Stimulated activated CD4-positive, alpha-beta T cell treated with anti-CD3 and anti-CD28 coated beads, Interleukin-15, amount 100 ng/mL, for 1 hour (primary cell): ENCODE results near the gene MRPS10.

Source experiments
- DNase-seq, 2 donors: peaks; one replicate each; pipeline ENCODE4 v3.0.0-alpha.2; 2020; ENCODE audit warnings: low read depth in 1 of 2, low spot score in 1 of 2

The MRPS10 gene

GRCh38 chr6:42217519-42218367 lies at the start of gene MRPS10:
Gene MRPS10 (minus strand): TSS chr6:42217861. CDS start chr6:42217849, 12 bp downstream.
- DNase-seq: peak; percentile 74 to 78

DNA sequence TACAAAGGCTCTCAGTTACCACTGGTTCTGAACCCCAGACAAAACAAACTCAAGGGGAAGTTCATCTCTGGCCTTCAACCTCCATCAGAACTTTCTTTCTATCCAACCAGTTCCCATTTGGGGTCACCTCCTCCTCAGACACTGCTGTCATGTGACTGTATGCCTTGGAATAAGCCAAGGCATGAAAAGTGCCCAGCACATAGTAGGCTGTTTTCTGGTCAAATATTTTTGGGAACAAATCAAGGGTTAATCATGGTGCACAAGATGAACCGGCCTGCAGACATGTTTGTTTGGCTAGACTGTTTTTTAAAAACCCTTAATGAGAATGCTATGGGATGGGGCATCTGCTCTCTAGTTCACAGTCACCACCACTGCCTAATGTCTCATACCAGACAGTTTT lies 48.9 kb upstream of the MRPS10 start:
- no peak for DNase-seq

DNA sequence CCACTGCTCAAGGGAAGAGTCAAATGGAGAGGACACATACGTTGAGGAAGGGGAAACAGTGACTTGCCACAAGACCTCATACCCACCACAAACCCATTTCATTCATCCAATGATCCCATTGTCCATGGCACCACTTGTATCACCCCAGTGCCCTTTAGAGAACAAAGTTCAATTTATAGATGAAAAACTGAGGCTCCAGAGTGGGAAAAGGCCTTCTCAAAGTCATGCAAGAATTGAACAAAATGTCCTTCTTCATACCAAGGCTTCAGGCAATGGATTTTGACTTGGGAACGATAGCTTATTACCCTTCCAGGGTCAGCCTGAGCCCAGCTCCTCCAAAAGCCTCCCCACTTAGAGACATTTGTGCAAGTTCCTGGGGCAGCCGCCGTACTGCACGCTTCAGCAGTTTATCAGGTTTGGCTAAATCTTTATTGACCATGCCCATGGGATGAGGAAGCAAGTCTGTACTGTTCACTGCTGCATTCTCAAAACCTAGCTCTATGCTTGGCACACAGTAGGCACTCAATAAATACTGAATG lies 47.3 kb upstream of the MRPS10 start:
- no peak for DNase-seq

DNA sequence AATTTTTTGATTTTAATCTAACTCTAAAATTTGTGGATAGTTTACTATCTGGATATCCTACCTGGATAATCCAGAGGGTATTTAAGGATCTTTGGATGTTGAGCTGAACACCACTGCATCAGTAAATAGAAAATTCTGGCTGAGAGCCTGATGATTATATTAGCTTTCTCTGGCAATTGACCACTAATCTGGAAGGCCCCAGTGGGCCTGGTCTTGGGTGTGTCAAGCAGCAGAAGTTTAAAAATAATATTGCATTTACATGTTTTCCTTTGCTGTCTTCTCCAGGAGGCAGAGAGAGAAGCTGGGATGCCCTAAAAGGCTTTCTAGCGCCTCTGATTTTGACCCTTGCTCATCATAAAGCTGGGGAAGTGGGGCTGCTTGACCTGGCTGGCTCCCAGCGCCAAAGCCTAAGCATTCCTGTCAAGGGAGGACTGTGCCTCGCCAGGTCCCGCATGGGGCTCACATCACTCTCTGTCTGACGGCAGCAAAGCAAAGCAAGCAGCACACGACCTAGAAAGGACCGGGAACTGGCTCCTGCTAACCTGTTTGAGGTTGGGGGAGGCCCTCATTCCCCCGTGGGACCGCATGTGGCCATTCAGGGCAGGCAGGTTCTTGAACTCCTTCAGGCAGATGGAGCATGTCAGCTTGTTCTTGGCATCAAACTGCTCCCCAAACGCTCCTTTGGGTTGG lies 46.6 kb upstream of the MRPS10 start:
- no peak for DNase-seq

DNA sequence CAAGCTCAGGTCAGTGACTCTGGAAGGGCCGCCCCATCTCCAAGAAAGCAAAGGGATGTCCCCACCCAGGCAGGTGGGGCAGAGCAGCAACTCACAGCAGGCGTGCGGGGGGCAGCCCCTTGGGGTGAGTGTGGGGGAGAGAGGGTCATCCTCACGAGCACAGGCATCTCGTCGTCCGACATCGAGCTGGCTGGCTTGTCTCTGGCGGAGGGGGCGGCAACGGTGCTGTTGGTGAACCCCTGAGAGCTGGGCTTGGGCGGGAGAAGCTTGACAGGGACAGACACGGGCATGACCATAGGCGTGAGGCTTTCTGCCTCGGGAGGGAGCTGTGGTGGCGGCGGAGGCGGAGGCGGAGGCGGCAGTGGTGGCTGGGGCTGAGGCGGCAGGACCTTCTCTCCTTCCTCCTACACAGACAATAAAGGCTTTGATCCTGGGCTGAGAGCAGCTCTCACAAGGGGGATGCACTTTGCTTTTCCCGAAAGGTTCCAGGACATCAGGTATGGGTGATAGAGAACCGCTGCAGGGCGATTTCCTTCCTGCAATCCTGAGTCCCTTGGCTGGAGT lies 45.6 kb upstream of the MRPS10 start:
- DNase-seq: no peak

GRCh38 chr6:42260972-42261371 lies 43.3 kb upstream of the MRPS10 start:
- peak in 1 of 2 donors; percentile 39 for DNase-seq

- no peak for DNase-seq
Observed at GRCh38 chr6:42260396-42260888, 42.8 kb upstream of the MRPS10 start.

DNA sequence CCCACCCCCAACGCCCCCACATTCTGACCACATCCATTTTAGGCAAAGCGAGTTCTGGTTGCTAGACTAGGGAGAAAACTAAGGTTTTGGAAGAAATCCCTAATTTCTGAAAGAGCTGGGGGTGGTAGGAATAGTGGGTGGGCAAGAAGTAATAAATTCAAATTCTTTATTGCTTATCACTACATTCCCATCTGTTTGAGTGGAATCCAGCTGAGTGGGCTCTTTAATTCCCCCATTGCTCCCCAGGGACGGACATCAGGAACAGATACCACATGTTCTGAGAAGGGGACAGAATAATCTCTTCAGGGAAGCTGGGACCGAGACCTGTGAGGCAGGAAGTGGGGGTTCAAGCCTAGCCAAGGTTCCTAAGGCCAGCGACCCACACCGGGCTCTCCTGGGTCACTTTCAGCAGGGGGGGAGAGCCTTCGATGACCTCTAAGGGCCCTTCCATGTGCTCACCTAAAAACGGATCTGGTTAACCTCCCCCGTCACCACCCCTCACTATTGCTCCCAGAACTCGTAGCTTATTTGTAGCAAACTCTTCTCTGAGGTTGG lies 42.3 kb upstream of the MRPS10 start:
- no peak for DNase-seq

GRCh38 chr6:42259286-42259685 lies 41.6 kb upstream of the MRPS10 start:
- DNase-seq: no peak

DNA sequence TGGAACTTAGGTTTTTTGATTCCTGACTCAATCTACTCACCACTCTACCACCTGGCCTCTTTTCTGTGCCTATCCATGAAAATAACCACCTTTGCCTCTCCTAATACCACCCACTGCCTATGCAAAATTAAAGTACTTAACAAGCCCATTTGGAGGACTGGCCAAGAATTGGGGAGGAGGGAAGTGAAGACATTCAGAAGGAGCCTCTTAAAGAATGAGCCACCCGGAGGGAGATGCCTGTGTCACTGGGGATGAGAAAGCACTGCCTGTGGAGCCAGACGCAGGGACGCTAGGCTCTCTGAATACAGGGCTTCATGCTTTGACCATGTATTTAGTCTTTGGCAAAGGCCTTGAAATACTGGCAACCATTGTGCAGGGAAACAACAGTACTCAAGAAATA lies 40.0 kb upstream of the MRPS10 start:
- no peak for DNase-seq

DNA sequence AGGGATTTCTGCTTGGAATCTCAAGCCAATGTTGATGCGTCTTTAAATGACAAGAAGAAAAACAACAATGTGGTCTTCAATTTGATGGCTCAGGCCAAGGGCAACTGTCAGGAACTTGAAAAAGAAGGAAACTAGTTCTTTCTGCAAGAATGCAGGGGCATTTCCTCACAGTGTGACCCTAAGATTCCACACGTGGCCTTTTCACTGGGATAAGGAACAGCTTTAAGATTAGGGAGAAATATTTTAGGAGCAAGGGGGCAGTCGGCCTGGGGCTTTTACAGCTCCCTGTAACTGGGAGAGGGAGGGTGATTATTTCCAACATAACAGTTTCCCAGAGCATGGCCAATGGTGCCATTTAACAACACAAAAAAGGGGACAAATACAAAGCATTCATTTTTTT lies 39.4 kb upstream of the MRPS10 start:
- no peak for DNase-seq

GRCh38 chr6:42255050-42255449 lies 37.4 kb upstream of the MRPS10 start:
- no peak for DNase-seq

GRCh38 chr6:42254505-42254904 lies 36.8 kb upstream of the MRPS10 start:
- DNase-seq: no peak

DNA sequence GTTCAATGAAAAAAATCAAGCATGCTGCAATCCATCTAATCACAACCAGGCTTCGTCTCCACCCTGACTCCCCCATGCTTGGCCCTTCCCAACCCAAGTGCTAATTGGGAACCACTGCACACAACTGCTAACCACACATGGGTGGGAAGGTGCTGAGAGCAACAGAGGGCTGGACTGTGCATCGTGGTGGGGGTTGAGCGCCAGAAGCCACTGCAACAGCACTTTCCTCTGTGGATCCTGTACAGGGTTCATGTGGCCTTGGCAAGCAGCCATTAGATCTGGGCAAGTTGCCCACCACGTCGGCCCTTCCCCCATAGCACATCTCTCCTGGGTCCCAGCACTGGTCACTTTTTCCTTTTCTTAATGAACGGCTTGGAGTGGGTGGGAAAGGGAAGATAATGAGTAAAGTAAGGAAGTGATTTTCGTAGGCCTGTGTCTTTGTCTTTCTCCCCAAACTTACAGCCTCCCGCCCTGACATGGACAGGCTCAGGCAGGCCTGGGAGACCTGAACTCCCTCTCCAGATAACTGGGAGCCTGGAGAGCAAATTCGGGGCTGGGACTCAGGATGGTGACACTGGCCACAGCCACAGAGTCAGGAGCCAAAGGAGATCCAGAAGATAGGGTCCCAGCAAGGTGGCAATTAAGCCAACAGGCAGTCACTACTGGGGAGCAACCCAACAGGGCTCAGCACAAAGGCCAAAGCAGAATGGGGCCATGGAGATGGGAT lies 34.4 kb upstream of the MRPS10 start:
- no peak for DNase-seq

DNA sequence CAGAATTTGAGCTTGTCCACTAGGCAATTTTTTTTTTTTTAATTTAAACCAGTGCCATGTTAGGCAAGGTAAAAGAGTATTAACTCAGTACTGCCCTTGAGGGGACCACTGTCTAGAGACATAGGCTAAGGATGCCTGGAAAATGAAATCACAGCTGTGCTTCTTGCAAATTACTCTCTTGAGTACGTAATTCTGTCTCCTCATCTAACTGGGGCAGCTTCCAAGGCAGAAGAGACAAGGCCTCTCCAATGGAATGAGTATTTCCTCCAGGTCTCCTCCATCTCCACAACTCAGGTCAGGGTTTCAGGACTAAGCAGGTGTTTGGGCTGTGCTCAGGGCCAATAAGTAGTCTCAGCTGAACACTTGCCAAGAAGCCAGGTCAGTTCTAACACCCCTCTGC lies 33.8 kb upstream of the MRPS10 start:
- no peak for DNase-seq

GRCh38 chr6:42250274-42250931 lies 32.7 kb upstream of the MRPS10 start:
- DNase-seq: no peak

- DNase-seq: no peak
Observed at GRCh38 chr6:42249279-42249678, 31.6 kb upstream of the MRPS10 start.

GRCh38 chr6:42243046-42243445 lies 25.4 kb upstream of the MRPS10 start:
- no peak for DNase-seq

- DNase-seq: no peak
Observed at GRCh38 chr6:42241915-42242314, 24.3 kb upstream of the MRPS10 start.

GRCh38 chr6:42239736-42240375 lies 22.2 kb upstream of the MRPS10 start:
- DNase-seq: no peak
